H1 (cell line): ENCODE results near the gene SRRM2. TPM values are rescaled to one million over a fixed set of nuclear protein-coding genes. Genes with fewer than 3 reads are reported as not detected.

Experiments
- CTCF ChIA-PET: fragments of 300-600 bp; sonication (Branson Sonifier 250); formaldehyde crosslinking; loops from one replicate; lab custom pipeline; 2021; ENCODE audit not compliant: partially characterized antibody; lab: Charles Lee
- POLR2A ChIA-PET: fragments of 300-600 bp; sonication (Branson Sonifier 250); formaldehyde crosslinking; loops from one replicate; lab custom pipeline; 2021; ENCODE audit warnings: inconsistent platforms; ENCODE audit not compliant: partially characterized antibody; lab: Charles Lee
- DNase-seq, 2 experiments: peaks; one replicate each; pipeline versions ENCODE4 v3.0.0 to v3.0.0-alpha.2; 2010 to 2022; ENCODE audit warnings: low spot score in 2 of 2, low read depth in 1 of 2, mixed read lengths in 1 of 2
- FAIRE-seq: peaks from 2 replicates; lab custom pipeline; 2011; peaks lifted over from hg19 to GRCh38; lab: Jason Lieb, UNC
- H2AFZ ChIP-seq: 2 replicates; pipeline ENCODE4 v1.8.1; 2012; ENCODE audit warnings: low read length, inconsistent platforms
- H2AK5ac ChIP-seq: 2 replicates; pipeline ENCODE4 v1.6.1; 2013; ENCODE audit warnings: low read depth, low read length
- H2BK120ac ChIP-seq: replicated peaks from 2 replicates; pipeline ENCODE3; 2013; ENCODE audit warnings: low read depth, low read length, inconsistent platforms
- H2BK12ac ChIP-seq: 2 replicates; pipeline ENCODE4 v1.6.1; 2013; ENCODE audit warnings: low read depth, low read length
- H2BK15ac ChIP-seq: 2 replicates; pipeline ENCODE4 v1.6.1; 2013; ENCODE audit warnings: low read length
- H2BK20ac ChIP-seq: 2 replicates; pipeline ENCODE4 v1.6.1; 2013; ENCODE audit warnings: low read length
- H2BK5ac ChIP-seq: 2 replicates; pipeline ENCODE4 v1.6.1; 2013; ENCODE audit warnings: low read depth, low read length
- H3K14ac ChIP-seq: 2 replicates; pipeline ENCODE4 v1.6.1; 2013; ENCODE audit warnings: inconsistent platforms; ENCODE audit not compliant: insufficient read length
- H3K18ac ChIP-seq: 2 replicates; pipeline ENCODE4 v1.6.1; 2013; ENCODE audit warnings: low read length; ENCODE audit errors: extremely low read depth
- H3K23ac ChIP-seq: 2 replicates; pipeline ENCODE4 v1.6.1; 2013; ENCODE audit warnings: inconsistent platforms; ENCODE audit not compliant: insufficient read length
- H3K23me2 ChIP-seq: 2 replicates; pipeline ENCODE4 v1.6.1; 2013; ENCODE audit warnings: low read depth, low read length
- H3K27ac ChIP-seq: 2 replicates; pipeline ENCODE4 v1.6.1; 2011; ENCODE audit warnings: low read depth, low read length, inconsistent platforms
- H3K27me3 ChIP-seq, 4 experiments: replicated peaks in 1 of 4; 1 replicate in 1 of 4; 2 replicates in 3 of 4; pipeline versions ENCODE4 v1.6.1 to v1.8.1; 2011 to 2013; ENCODE audit warnings: low read length in 3 of 4, mild to moderate bottlenecking in 3 of 4, inconsistent platforms in 2 of 4, mixed read lengths in 2 of 4, moderate library complexity in 1 of 4; ENCODE audit not compliant: control insufficient read depth in 3 of 4, insufficient read depth in 3 of 4; ENCODE audit errors: extremely low read depth in 1 of 4
- H3K36me3 ChIP-seq, 4 experiments: 2 replicates each; pipeline versions ENCODE4 v1.6.1 to v1.8.1; 2011 to 2013; ENCODE audit warnings: mild to moderate bottlenecking in 4 of 4, low read length in 3 of 4, moderate library complexity in 2 of 4, control low read depth in 1 of 4, inconsistent platforms in 1 of 4; ENCODE audit not compliant: insufficient read depth in 4 of 4, control insufficient read depth in 2 of 4
- H3K4ac ChIP-seq: replicated peaks from 2 replicates; pipeline ENCODE3; 2013; ENCODE audit warnings: low read length, low read depth, mixed read lengths, inconsistent platforms; ENCODE audit not compliant: insufficient read length
- H3K4me1 ChIP-seq, 4 experiments: replicated peaks in 1 of 4; 1 replicate in 1 of 4; 2 replicates in 3 of 4; pipeline versions ENCODE4 v1.6.1 to v1.8.1; 2011 to 2013; ENCODE audit warnings: low read length in 3 of 4, inconsistent platforms in 2 of 4, mixed read lengths in 1 of 4; ENCODE audit not compliant: insufficient read depth in 4 of 4, control insufficient read depth in 3 of 4
- H3K4me2 ChIP-seq, 2 experiments: 2 replicates each; pipeline versions ENCODE4 v1.6.1 to v1.8.1; 2011 to 2013; ENCODE audit warnings: low read depth in 2 of 2, low read length in 2 of 2, control low read depth in 1 of 2, inconsistent platforms in 1 of 2, mild to moderate bottlenecking in 1 of 2; ENCODE audit not compliant: insufficient read depth in 1 of 2
- H3K4me3 ChIP-seq, 4 experiments: fragments of 200-600, 300-600 bp in 1 of 4; sonication (generic), shearing (Covaris generic), sonication (Bioruptor Twin) in 1 of 4; 2 replicates each; pipeline versions ENCODE4 v1.5.1 to v1.8.1; 2011 to 2016; ENCODE audit warnings: low read length in 4 of 4, low read depth in 3 of 4, control low read depth in 2 of 4, inconsistent platforms in 2 of 4, mild to moderate bottlenecking in 2 of 4, mixed read lengths in 1 of 4, moderate library complexity in 1 of 4; ENCODE audit not compliant: insufficient read depth in 2 of 4; ENCODE audit errors: extremely low read depth in 1 of 4
- H3K56ac ChIP-seq: replicated peaks from 2 replicates; pipeline ENCODE3; 2013; ENCODE audit warnings: low read depth, mild to moderate bottlenecking, mixed read lengths, low read length, inconsistent platforms; ENCODE audit not compliant: insufficient read length
- H3K79me1 ChIP-seq: 2 replicates; pipeline ENCODE4 v1.6.1; 2013; ENCODE audit warnings: low read depth, low read length, control low read depth
- H3K79me2 ChIP-seq, 2 experiments: 2 replicates each; pipeline versions ENCODE4 v1.6.1 to v1.8.1; 2012 to 2013; ENCODE audit warnings: low read length in 2 of 2, mild to moderate bottlenecking in 2 of 2, inconsistent platforms in 1 of 2; ENCODE audit not compliant: insufficient read depth in 2 of 2, control insufficient read depth in 1 of 2
- H3K9ac ChIP-seq, 4 experiments: replicated peaks in 1 of 4; 1 replicate in 1 of 4; 2 replicates in 3 of 4; pipeline versions ENCODE4 v1.6.1 to v1.8.1; 2011 to 2013; ENCODE audit warnings: low read depth in 3 of 4, low read length in 3 of 4, control low read depth in 2 of 4, mild to moderate bottlenecking in 2 of 4, moderate library complexity in 2 of 4, inconsistent platforms in 1 of 4; ENCODE audit errors: extremely low read depth in 1 of 4
- H3K9me3 ChIP-seq, 2 experiments: 2 replicates each; pipeline versions ENCODE4 v1.6.1 to v1.8.1; 2012 to 2013; ENCODE audit warnings: mild to moderate bottlenecking in 2 of 2, moderate library complexity in 2 of 2, control low read depth in 1 of 2, inconsistent platforms in 1 of 2, low read depth in 1 of 2, low read length in 1 of 2, mixed read lengths in 1 of 2; ENCODE audit not compliant: insufficient read depth in 2 of 2
- H4K20me1 ChIP-seq, 2 experiments: replicated peaks in 1 of 2; 2 replicates each; pipeline versions ENCODE3 to v1.8.1; 2011 to 2013; ENCODE audit warnings: inconsistent platforms in 2 of 2, low read length in 2 of 2, mild to moderate bottlenecking in 1 of 2; ENCODE audit not compliant: insufficient read depth in 2 of 2, control insufficient read depth in 1 of 2
- H4K5ac ChIP-seq: 2 replicates; pipeline ENCODE4 v1.6.1; 2013; ENCODE audit warnings: low read length, low read depth, mixed read lengths, inconsistent platforms; ENCODE audit not compliant: insufficient read length
- H4K8ac ChIP-seq: 2 replicates; pipeline ENCODE4 v1.8.0; 2013; ENCODE audit warnings: mild to moderate bottlenecking, moderate library complexity, low read length, inconsistent platforms; ENCODE audit not compliant: insufficient read depth; ENCODE audit errors: extremely low read depth
- H4K91ac ChIP-seq: replicated peaks from 2 replicates; pipeline ENCODE3; 2013; ENCODE audit warnings: low read length, mixed read lengths, inconsistent platforms; ENCODE audit not compliant: insufficient read length
- RNF2 ChIP-seq: fragments of 200-900, 300-1000 bp; sonication (generic); IDR thresholded peaks from 2 replicates; pipeline ENCODE4 v1.7.1; 2016; ENCODE audit warnings: borderline replicate concordance, low read depth, mild to moderate bottlenecking, antibody characterized with exemption, low read length; ENCODE audit not compliant: poor library complexity, severe bottlenecking; ENCODE audit errors: missing control alignments
- WGBS, 2 experiments: shearing (Covaris generic) in 1 of 2; methylation state at CpG; one replicate each; pipeline versions ENCODE4 v1.1.6 to v1.1.7; 2013 to 2015; ENCODE audit warnings: low lambda C conversion rate in 2 of 2, mixed read lengths in 2 of 2, inconsistent platforms in 1 of 2, low coverage in 1 of 2, missing lambda C conversion rate in 1 of 2; ENCODE audit not compliant: insufficient replicate concordance in 2 of 2, insufficient coverage in 1 of 2, insufficient read length in 1 of 2; ENCODE audit errors: extremely low coverage in 1 of 2, missing lambda C conversion rate in 1 of 2; 5-methylcytosine and 5-hydroxymethylcytosine counted together
- polyA plus RNA-seq, 7 experiments: library from polyadenylated mRNA; depleted of rRNA in 3 of 7; stranded (reverse) in 5 of 7; unstranded in 2 of 7; fragments of >200 nt in 5 of 7; fragments of 200-250 nt in 2 of 7; gene quantifications; 1 replicate in 5 of 7; 2 replicates in 1 of 7; 4 replicates in 1 of 7; pipeline versions ENCODE4 v1.2.1 to v1.2.3, GENCODE V29; 2011 to 2013; ENCODE audit warnings: missing spikeins in 2 of 7, mixed read lengths in 2 of 7
- total RNA-seq: library from RNA; stranded (reverse); fragmentation: NEBNext Ultra II Directional; extraction: Animal tissue kit (Norgen Biotek cat#: 25700); gene quantifications from 2 replicates; pipeline ENCODE4 v1.2.1, GENCODE V29; 2021

SRRM2 gene
- total and polyA plus RNA-seq, 2 of the 8 experiments (the other 6 are each of a cell fraction or from before 2014, with no cell fraction given), result 300 to 579 TPM

DNA sequence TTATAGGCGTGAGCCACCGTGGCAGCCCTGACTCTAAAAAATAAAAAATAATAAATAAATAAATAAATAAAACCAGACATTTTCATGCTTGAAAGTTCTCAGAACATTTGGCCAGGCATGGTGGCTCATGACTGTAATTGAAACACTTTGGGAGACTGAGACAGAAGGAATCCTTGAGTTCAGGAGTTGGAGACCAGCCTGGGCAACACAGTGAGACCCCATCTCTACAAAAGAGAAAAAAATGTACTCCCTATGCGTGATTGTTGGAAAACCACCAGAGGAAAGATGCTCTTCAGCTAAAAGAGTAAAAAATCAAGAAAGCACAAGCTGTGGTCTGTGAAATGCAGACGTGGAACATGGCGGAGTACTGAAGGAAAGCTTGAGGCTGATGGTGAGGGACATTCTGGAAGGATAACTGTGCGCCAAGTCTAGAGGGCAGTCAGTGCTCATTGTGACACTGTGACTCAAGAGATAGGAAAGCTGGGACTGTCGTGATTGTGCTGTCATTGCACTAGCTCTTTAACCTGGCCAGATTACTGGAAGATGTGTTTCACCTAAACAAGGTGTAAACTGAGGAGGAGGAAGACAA, 28.3 kb upstream of the SRRM2 start:
- H3K79me1 ChIP-seq, result no peaks in the 10 kb centered on the region
- CTCF ChIA-PET, result interaction anchor here (0.9 kb wide), 1 partner anchor 115 kb away, joined by 4 read pairs; no protein-coding TSS in a partner anchor

More for the DNA sequence above, 28.3 kb upstream of the SRRM2 start:
- no peaks in the 10 kb centered on the region; a peak in 1 of 7 replicates for H3K27me3 ChIP-seq
- no peak overlapping the region for H2AFZ ChIP-seq
- no peak overlapping the region for H3K23ac ChIP-seq
- no peak overlapping the region for H3K9ac ChIP-seq
- no peaks in the 10 kb centered on the region; the same call in 1 of the 2 replicates for H3K23me2 ChIP-seq
- H4K91ac ChIP-seq, result no peak overlapping the region
- no peak overlapping the region for H3K4ac ChIP-seq
- H3K4me2 ChIP-seq, result no peak overlapping the region
- DNase-seq (no peak), FAIRE-seq (no peak)
- no peak overlapping the region for H2BK12ac ChIP-seq
- H4K20me1 ChIP-seq, result peaks cover 0 to 1% of the 10 kb centered on the region in 2 experiments
- no peak overlapping the region for H3K56ac ChIP-seq
- H3K4me1 ChIP-seq, result peaks cover 0 to 6% (median 3%) of the 10 kb centered on the region in 4 experiments; a peak in 2 of 7 replicates
- no peak overlapping the region for H3K18ac ChIP-seq
- no peak overlapping the region for H2BK20ac ChIP-seq
- POLR2A ChIA-PET, result interaction anchor here (0.9 to 1.5 kb wide), 3 partner anchors 39 to 54 kb away, joined by 3 to 4 read pairs (median 3); partner anchors contain the start of gene KCTD5
- H3K14ac ChIP-seq, result no peak overlapping the region
- no peak overlapping the region for H4K8ac ChIP-seq
- H2BK120ac ChIP-seq, result no peak overlapping the region
- H3K27ac ChIP-seq, result no peak overlapping the region
- no peak overlapping the region; the same call in 1 of the 2 replicates for H2BK15ac ChIP-seq
- no peaks in the 10 kb centered on the region for H3K79me2 ChIP-seq
- no peak overlapping the region for H4K5ac ChIP-seq
- no peak overlapping the region for H3K4me3 ChIP-seq
- H2BK5ac ChIP-seq, result no peak overlapping the region
- H3K9me3 ChIP-seq, result no peaks in the 10 kb centered on the region
- TF ChIP-seq RNF2, result no peak
- 87% methylated on average over 7 of the region's 7 CpGs; no CpG with 5 or more reads in 1 of the 2 experiments for WGBS, 2 experiments
- H2AK5ac ChIP-seq, result no peak overlapping the region
- no peaks in the 10 kb centered on the region for H3K36me3 ChIP-seq
